ENCODE measurements around the gene ZFC3H1.

ZFC3H1 gene

DNA sequence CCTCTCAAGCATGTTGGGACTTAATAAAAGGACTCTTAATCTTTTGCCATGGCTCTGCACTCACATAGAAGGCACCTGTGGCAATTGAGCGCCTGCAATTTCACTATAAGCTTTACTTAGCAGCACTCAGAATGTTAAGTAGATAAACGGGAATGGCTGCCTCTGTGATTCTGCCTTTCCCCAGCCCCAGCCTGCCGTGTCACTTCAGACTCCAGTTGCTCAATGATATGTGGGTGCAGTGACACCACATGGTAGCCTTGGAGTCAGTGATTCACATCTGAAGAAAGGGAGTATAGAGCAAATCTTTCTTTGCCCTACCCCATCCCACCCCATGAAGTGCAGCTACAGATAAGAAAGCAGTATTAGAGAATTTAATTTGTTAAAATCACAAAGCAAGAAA lies 96.1 kb downstream of the ZFC3H1 start:
- no peak for DNase-seq (ENCODE audit: low read depth)
- TF ChIP-seq CTCF (IDR thresholded peaks at IDR 0.05; ENCODE audit: insufficient read depth, low read depth, low read length, missing control alignments): no peak
- no peak overlapping the region for H3K4me3 ChIP-seq (ENCODE audit: low read depth, low read length)

- H3K4me3 ChIP-seq (ENCODE audit: low read depth, low read length): no peak overlapping the region
- TF ChIP-seq CTCF (IDR thresholded peaks at IDR 0.05; ENCODE audit: insufficient read depth, low read depth, low read length, missing control alignments): no peak
- no peak for DNase-seq (ENCODE audit: low read depth)
Observed at GRCh38 chr12:71566655-71567054, 97.0 kb downstream of the ZFC3H1 start.

DNA sequence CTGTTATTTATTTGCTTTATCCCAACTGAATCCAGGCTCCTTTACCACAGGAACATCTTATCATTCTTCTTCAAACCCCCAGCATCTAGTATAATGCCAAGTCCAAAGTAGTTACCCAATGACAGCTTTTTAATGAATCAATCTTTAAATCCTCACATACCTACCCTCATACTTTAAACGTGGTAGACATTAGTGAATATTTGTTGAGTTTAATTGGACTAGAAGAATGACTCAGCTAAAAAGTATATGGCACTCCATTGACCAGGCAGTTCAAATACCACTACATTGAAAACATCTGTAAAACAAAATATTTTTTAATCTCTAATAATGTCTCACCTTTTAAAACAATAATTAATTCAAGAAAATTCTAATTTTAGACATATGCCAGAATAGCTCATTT lies 98.1 kb downstream of the ZFC3H1 start:
- DNase-seq (ENCODE audit: low read depth): no peak
- H3K4me3 ChIP-seq (ENCODE audit: low read depth, low read length): no peak overlapping the region
- TF ChIP-seq CTCF (IDR thresholded peaks at IDR 0.05; ENCODE audit: insufficient read depth, low read depth, low read length, missing control alignments): no peak

DNA sequence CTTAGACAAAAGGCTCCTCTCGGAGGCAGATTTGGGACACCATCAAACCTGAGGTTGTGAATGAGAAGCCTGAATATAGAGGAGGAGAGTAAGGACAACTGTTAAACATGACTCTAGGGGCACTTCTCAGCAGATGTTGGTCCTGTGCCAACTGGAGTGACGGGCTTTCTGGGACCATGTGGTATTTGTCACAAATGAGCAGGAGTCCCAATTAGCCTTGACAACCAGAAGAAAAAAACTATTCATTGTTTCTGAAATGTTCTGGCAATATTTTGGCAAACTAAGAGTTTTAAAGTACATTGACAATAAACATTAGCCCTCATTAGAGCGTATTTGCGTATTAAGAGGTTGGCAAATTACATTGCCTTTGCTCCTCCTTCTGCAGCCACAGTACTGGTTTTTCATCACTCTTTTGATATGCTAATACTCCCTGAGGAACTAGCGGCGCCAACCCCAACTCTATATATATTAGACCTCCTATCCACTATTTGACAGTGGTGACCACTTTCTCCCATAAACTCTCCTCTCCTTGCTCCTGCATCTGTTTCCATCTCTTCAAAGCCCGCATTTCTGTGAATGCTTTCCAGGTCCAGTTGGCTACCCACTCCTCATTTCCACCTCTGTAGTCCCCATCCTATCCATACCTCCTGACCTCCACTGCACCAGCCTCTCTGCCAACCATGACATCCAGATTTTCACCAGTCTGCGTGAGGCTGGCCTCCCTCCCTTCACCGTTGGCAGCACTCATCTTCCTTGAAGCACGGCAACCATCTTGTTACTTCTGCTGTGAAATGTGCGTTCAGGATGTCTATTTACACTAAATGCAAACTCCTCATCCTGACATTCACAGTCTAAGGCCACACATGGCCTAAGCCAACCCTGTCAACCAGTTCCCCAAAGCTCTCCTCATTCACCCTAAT lies 100.7 kb downstream of the ZFC3H1 start:
- H3K4me3 ChIP-seq (ENCODE audit: low read depth, low read length): no peak overlapping the region
- no peak for TF ChIP-seq CTCF (IDR thresholded peaks at IDR 0.05; ENCODE audit: insufficient read depth, low read depth, low read length, missing control alignments)
- no peak for DNase-seq (ENCODE audit: low read depth)

Data from GM12865 (cell line).